ENCODE measurements around the gene GFOD2.

The GFOD2 gene

DNA sequence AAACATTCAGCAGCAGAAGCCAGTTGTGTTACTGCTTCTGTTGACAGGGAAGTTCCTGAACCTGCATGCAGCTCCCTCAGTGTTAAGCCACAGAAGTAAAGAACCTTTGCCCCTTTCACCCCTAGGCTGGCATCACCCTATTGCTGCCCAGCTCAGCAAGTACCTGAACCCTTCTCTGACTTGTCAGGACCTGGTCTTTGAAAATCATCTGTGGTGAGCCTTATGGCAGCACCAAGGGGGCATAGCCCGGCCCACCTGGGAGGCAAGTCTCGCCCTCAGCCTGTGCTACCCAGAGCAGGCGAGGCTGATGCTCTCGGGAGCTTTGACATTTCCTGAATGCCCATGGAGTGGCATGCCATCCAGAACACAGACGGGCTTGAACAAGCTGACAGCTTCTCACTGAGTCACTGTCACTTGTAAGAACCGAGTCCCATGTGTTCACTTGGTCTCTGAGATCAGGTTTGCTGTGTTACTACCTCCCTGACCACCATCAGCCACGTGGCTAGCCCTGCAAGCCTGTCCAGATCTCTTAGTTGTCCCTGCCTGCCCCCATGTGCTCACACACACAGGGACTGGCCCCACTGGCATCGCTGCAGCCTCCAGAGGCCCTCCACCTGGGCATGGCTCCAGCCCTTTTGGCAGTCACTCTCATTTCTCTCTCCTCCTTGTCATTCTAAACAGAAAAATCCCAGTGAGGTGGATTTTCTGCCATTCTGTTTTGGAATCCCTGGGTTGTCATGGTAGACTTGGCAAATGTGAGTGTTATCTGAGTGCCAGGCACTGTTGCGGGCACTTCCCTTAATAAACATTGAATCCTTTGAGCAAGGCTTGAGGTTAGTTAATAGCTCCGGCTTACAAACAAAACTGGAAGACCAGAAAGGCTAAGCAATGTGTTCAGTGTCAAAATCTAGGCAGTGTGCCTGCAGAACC is 77.1 kb downstream of the GFOD2 start:
- peak; percentile 49 for DNase-seq (ENCODE audit: low spot score)

DNA sequence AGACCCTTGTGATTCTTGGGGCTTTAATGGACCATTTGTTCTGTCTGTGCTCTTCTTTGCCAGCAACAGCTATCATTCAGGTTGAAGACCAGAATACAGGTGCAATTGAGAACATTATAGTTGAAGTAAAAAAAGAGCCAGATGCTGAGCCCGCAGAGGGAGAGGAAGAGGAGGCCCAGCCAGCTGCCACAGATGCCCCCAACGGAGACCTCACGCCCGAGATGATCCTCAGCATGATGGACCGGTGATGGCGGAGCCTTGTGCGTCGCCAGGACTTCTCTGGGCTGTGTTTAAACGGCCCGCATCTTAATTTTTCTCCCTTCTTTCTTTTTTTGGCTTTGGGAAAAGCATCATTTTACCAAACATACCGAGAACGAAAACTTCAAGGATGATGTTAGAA is 81.5 kb downstream of the GFOD2 start:
- DNase-seq (ENCODE audit: low spot score) = no peak

DNA sequence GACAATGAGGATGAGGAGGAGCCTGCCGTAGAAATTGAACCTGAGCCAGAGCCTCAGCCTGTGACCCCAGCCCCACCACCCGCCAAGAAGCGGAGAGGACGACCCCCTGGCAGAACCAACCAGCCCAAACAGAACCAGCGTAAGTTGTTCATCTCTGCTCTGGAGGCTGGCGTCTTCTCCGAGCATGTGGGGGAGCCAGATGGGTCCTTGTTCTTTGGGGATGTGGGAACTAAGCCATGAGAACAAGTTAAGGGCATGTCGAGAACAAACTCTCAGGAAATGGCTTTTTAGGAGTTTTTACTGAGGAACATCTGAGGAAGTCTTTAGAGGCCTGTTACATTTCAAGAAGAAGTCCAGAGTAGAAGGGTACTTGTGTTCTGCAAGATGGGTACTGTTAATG is 82.4 kb downstream of the GFOD2 start:
- no peak for DNase-seq (ENCODE audit: low spot score)

DNA sequence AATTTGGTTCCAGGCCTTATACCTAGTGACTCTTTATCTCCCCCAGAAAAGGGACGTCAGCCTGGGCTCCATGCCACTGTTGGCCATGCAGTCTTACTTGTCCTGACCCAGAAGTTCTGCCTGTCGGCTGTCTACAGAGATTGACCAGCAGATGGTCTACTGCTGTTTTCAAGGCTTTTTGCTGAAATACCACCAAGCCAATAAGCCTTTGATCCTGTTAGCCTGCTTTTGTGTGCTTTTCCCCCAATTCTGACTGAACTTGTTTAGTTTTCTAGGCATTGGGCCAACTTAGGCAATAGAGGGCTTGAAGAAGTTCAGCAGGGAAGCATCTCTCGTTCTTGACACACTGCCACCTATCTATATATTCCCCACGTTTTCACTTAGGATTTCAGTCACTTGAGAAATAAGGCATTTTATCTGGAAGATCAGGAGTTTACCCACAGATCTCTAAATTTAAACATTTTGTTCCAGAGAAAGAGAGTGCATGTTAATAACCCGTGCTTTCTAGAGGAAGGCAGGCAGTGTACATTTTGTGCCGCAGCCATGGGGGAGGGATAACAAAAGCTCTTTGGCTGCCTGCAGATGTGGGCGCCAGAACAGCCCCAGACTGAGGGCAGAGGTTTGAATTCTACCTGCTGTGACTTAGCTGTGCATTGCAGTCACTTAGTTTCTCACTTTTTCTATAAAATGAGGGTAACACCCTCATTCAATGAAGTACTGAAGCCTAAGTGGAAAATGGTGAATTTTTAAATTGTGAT is 86.5 kb downstream of the GFOD2 start:
- DNase-seq (ENCODE audit: low spot score) = no peak

DNA sequence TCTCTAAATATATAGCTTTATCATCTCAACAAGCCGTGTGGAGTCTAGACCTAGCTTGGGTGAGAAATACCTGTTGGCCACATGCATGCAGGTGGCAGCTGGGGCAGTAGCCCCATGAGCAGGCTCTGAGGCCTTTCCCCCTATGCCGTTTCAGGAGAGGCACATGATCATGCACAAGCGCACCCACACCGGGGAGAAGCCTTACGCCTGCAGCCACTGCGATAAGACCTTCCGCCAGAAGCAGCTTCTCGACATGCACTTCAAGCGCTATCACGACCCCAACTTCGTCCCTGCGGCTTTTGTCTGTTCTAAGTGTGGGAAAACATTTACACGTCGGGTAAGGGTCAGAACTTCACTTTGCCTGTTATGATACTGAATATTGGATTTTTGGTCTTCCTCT is 90.9 kb downstream of the GFOD2 start:
- no peak for DNase-seq (ENCODE audit: low spot score)

Measured in hepatic stellate cell (primary cell).